22Rv1 (cell line): Measurements from ENCODE around the gene LUZP1.

Experiments
- ZFX ChIP-seq: fragments of 450-650 bp; IDR thresholded peaks from 2 replicates; pipeline ENCODE4 v1.6.1; 2017; ENCODE audit warnings: antibody characterized with exemption, borderline replicate concordance
- TF ChIP-seq, protein P1 (sequence below): fragments of 450-650 bp; IDR thresholded peaks from 2 replicates; pipeline ENCODE4 v1.5.1; 2017; ENCODE audit warnings: mild to moderate bottlenecking

DNA sequence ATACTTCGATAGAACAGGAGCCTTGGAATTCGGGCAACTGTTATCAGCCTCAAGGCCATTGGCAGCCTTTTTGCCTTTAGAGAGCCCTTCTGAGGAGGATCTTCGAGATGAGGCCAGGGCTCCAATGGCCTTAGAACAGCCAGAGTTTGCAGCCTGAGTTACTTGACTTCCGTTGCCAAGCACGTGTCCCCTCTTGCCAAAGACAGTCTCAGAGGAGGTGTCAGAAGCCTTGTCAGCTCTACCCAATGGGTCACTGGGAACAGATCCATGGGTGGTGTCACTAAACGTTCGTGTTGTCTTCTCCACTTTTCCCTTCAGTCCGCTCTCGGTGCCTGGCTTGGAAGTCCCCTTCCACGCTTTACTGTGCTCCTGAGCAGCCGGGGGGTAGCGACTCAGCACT, 76.2 kb downstream of the LUZP1 start:
- TF ChIP-seq, protein P1, sequence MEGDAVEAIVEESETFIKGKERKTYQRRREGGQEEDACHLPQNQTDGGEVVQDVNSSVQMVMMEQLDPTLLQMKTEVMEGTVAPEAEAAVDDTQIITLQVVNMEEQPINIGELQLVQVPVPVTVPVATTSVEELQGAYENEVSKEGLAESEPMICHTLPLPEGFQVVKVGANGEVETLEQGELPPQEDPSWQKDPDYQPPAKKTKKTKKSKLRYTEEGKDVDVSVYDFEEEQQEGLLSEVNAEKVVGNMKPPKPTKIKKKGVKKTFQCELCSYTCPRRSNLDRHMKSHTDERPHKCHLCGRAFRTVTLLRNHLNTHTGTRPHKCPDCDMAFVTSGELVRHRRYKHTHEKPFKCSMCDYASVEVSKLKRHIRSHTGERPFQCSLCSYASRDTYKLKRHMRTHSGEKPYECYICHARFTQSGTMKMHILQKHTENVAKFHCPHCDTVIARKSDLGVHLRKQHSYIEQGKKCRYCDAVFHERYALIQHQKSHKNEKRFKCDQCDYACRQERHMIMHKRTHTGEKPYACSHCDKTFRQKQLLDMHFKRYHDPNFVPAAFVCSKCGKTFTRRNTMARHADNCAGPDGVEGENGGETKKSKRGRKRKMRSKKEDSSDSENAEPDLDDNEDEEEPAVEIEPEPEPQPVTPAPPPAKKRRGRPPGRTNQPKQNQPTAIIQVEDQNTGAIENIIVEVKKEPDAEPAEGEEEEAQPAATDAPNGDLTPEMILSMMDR: no peak
- no peak for TF ChIP-seq ZFX
